Gastroesophageal sphincter (tissue), 4 donors: ENCODE data around the gene EPHA3. TPM values are rescaled to one million over a fixed set of nuclear protein-coding genes. Genes with fewer than 3 reads are reported as not detected.

Experiments
- ATAC-seq: fragments of 150-250 bp; one replicate; pipeline ENCODE4 v1.9.1; 2016; ENCODE audit warnings: mild to moderate bottlenecking, moderate library complexity
- H3K27ac ChIP-seq, 4 donors: fragments of 200-600 bp; sonication (generic) in 3 of 4; 1 replicate in 3 of 4; 2 replicates in 1 of 4; pipeline ENCODE4 v1.5.1; 2016 to 2019
- H3K27me3 ChIP-seq: fragments of 200-600 bp; sonication (generic); one replicate; pipeline ENCODE4 v1.5.1; 2019
- H3K36me3 ChIP-seq, 2 donors: fragments of 200-600 bp; sonication (generic); one replicate each; pipeline ENCODE4 v1.5.1; 2019; ENCODE audit warnings: control low read depth in 1 of 2
- H3K4me1 ChIP-seq, 3 donors: fragments of 200-600 bp; sonication (generic); 1 replicate in 2 of 3; 2 replicates in 1 of 3; pipeline ENCODE4 v1.5.1; 2016 to 2019; ENCODE audit warnings: control low read depth in 2 of 3
- H3K4me3 ChIP-seq, 2 donors: fragments of 200-600 bp; sonication (generic); one replicate each; pipeline ENCODE4 v1.5.1; 2019; ENCODE audit warnings: mild to moderate bottlenecking in 1 of 2, moderate library complexity in 1 of 2
- H3K9me3 ChIP-seq, 3 donors: fragments of 200-600 bp; sonication (generic); one replicate each; pipeline ENCODE4 v1.5.1; 2017 to 2019; ENCODE audit warnings: control low read depth in 2 of 3
- CTCF ChIP-seq, 4 experiments: fragments of 200-600 bp in 2 of 4; fragments of 450-650 bp in 2 of 4; sonication (generic) in 1 of 4; IDR thresholded peaks; one replicate each; pipeline ENCODE4 v1.5.1; 2017 to 2019; ENCODE audit warnings: antibody characterized with exemption in 4 of 4, mild to moderate bottlenecking in 2 of 4, moderate library complexity in 2 of 4
- EP300 ChIP-seq: sonication (generic); formaldehyde crosslinking; IDR thresholded peaks from one replicate; pipeline ENCODE4 v1.6.1; 2017; ENCODE audit warnings: antibody characterized with exemption, mild to moderate bottlenecking
- POLR2A ChIP-seq, 2 donors: fragments of 450-650 bp; IDR thresholded peaks; one replicate each; pipeline ENCODE4 v1.6.1; 2017; ENCODE audit warnings: antibody characterized with exemption in 2 of 2, mild to moderate bottlenecking in 2 of 2, moderate library complexity in 1 of 2
- POLR2AphosphoS5 ChIP-seq: sonication (generic); formaldehyde crosslinking; IDR thresholded peaks from one replicate; pipeline ENCODE4 v1.6.1; 2017; ENCODE audit warnings: antibody characterized with exemption
- WGBS, 2 donors: methylation state at CpG; one replicate each; pipeline ENCODE4 v1.1.5; 2018; ENCODE audit warnings: low coverage in 1 of 2; 5-methylcytosine and 5-hydroxymethylcytosine counted together
- total RNA-seq, 4 donors: library from RNA; depleted of rRNA; stranded (reverse); fragments of >200 nt; gene quantifications; one replicate each; pipeline ENCODE4 v1.1.0, GENCODE V29; 2016

EPHA3 gene
- 10 to 100 TPM in 3 of 4 donors, 1 to 10 TPM in 1; 9.3 to 20.4 (median 15.9) TPM for total RNA-seq

DNA sequence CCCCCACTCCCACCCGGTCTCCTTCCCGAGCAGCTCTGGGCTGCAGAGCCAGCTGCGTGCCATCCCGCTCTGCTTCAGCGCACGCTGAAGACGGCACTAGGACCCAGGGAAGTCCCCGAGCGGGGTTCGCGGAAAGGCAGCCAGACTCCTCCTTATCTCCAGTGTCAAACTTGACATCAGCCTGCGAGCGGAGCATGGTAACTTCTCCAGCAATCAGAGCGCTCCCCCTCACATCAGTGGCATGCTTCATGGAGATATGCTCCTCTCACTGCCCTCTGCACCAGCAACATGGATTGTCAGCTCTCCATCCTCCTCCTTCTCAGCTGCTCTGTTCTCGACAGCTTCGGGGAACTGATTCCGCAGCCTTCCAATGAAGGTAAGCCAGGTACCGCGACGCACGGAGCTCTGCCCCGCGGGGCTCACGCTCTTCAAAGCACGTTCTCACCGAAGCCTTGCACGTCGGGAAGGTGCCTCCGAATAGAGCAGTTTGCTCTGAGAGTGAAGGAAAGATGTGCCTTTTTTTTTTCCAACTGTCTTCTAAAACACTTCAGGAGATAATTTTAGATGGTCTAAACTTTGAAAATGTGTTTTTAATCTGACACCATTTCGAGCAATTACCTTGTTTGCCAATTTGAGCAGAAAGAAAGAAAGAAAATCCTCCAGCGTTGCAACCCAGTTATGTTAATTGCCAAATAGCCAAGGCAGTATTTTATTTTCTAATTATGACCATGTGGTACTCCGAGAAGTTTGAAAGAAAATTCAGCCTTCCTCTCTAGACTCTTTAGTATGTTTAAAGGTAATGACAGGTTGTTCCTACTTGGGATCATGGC lies at the start of gene EPHA3:
TSS of gene EPHA3 (plus strand) at position 161 of the 830 bp plus-strand sequence. CDS start at position 289, 128 bp downstream.
- ATAC-seq = peak; percentile 77
- Histone ChIP-seq H3K4me1 (peaks cover 0 to 10% (median 0%) of the 10 kb centered on the region in 3 donors), H3K27ac (peak within 1 kb of the TSS in 3 of 4 donors; percentile 9 to 62 (median 51)), H3K36me3 (no peaks in the 10 kb centered on the region), H3K9me3 (no peaks in the 10 kb centered on the region), H3K27me3 (peaks cover 20% of the 10 kb centered on the region), H3K4me3 (peak within 1 kb of the TSS; percentile 45 to 56)
- 3 to 4% methylated on average over 13 to 19 of the region's 32 CpGs for WGBS, 2 donors
- TF ChIP-seq EP300 (no peak), POLR2A (IDR thresholded peaks at IDR 0.05) (no peak), CTCF (IDR thresholded peaks at IDR 0.05) (no peak), POLR2AphosphoS5 (peak; percentile 29)

- Histone ChIP-seq H3K4me3 (no peak overlapping the region), H3K27me3 (no peaks in the 10 kb centered on the region), H3K4me1 (no peaks in the 10 kb centered on the region), H3K27ac (no peak overlapping the region), H3K36me3 (no peaks in the 10 kb centered on the region), H3K9me3 (no peaks in the 10 kb centered on the region)
- WGBS, 2 donors = 87 to 95% methylated on average over 2 of the region's 2 CpGs
- no peak for ATAC-seq
- no peak for TF ChIP-seq POLR2A (IDR thresholded peaks at IDR 0.05)
- TF ChIP-seq CTCF (IDR thresholded peaks at IDR 0.05) = no peak
- TF ChIP-seq EP300 = no peak
- no peak for TF ChIP-seq POLR2AphosphoS5
Observed at GRCh38 chr3:89058371-89058770, 49.0 kb upstream of the EPHA3 start.

- H3K27me3 ChIP-seq = no peaks in the 10 kb centered on the region
- H3K4me1 ChIP-seq = no peaks in the 10 kb centered on the region
- ATAC-seq = no peak
- 72 to 74% methylated on average over 5 of the region's 5 CpGs for WGBS, 2 donors
- no peaks in the 10 kb centered on the region for H3K9me3 ChIP-seq
- no peak overlapping the region for H3K27ac ChIP-seq
- TF ChIP-seq POLR2AphosphoS5 (no peak), EP300 (no peak), POLR2A (IDR thresholded peaks at IDR 0.05) (no peak), CTCF (IDR thresholded peaks at IDR 0.05) (no peak)
- no peak overlapping the region for H3K4me3 ChIP-seq
- no peaks in the 10 kb centered on the region for H3K36me3 ChIP-seq
Observed at GRCh38 chr3:89059211-89059925, 48.1 kb upstream of the EPHA3 start.

- Histone ChIP-seq H3K9me3 (no peaks in the 10 kb centered on the region), H3K27me3 (no peaks in the 10 kb centered on the region), H3K36me3 (no peaks in the 10 kb centered on the region), H3K27ac (no peak overlapping the region), H3K4me1 (no peaks in the 10 kb centered on the region), H3K4me3 (no peak overlapping the region)
- WGBS, 2 donors = 97% methylated on average over 2 of the region's 2 CpGs; no CpG with 5 or more reads in 1 of the 2 donors
- TF ChIP-seq POLR2AphosphoS5 (no peak), CTCF (IDR thresholded peaks at IDR 0.05) (no peak), POLR2A (IDR thresholded peaks at IDR 0.05) (no peak), EP300 (no peak)
- ATAC-seq = no peak
Observed at GRCh38 chr3:89061259-89061658, 46.2 kb upstream of the EPHA3 start.
